ENCODE results near the gene BCL7B. TPM values are rescaled to one million over a fixed set of nuclear protein-coding genes. Genes with fewer than 3 reads are reported as not detected.
A peak's percentile ranks its signal among the peaks of the same experiment; 100 is the strongest.

BCL7B gene
- 100 to 1,000 TPM in 2 of 5 donors, 10 to 100 TPM in 3; 56.3 to 106 (median 63.8) TPM for total RNA-seq
- total RNA-seq (2013) = 23.8 TPM
- total RNA-seq = 37.8 to 104 (median 60.1) reads per million in 29 experiments

DNA sequence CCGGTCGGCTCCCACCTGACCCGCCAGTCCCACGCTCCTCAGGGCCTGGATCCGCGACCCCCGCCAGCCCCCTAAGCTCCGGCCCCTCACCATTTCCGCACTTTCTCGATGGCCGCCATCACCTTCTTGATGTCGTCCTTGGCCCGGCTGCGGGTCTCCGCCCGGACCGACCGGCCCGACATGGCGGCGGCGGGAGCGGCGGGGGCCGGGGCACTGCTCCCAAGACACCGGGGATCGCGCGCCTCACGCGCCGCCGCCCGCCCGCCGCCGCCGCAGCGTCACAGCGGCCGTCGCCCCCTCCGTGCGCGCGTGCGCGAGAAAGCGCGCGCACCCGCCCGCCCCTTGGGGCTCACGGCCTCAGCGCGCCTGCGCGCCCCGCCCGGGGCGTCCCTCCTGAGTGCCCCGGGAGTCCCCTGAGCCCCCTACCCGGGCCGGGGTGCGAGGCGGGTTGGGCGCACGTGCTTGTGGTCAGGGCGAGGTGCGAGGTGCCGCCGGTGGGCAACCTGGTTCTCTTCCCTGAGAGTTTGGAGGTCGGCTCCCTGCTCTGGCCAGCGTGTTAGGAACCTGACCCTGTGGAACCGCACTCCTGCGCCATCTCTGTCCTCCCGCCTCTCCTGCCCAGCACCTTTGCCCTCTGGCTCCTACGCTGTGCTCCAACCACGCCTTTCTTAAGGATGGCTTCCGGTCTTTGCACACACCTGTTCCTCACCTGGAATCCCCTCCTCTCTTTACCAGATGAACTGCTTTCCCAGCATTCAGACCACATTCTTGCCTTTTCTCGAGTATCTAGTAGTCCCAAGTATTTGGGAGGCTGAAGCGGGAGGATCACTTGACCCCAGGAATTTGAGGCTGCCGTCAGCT, at the start of gene BCL7B:
Gene BCL7B, minus strand, starts transcription at position 294 of the 861 bp plus-strand sequence. Its CDS starts 112 bp downstream, at position 182.
- H3K27ac Mint-ChIP-seq = peak within 1 kb of the TSS; percentile 95 to 97
- CTCF ChIA-PET = interaction anchor here in 1 of 2 donors (0.6 kb wide), 3 partner anchors 37 to 707 kb away, joined by 3 to 7 read pairs (median 3); no protein-coding TSS in a partner anchor

DNA sequence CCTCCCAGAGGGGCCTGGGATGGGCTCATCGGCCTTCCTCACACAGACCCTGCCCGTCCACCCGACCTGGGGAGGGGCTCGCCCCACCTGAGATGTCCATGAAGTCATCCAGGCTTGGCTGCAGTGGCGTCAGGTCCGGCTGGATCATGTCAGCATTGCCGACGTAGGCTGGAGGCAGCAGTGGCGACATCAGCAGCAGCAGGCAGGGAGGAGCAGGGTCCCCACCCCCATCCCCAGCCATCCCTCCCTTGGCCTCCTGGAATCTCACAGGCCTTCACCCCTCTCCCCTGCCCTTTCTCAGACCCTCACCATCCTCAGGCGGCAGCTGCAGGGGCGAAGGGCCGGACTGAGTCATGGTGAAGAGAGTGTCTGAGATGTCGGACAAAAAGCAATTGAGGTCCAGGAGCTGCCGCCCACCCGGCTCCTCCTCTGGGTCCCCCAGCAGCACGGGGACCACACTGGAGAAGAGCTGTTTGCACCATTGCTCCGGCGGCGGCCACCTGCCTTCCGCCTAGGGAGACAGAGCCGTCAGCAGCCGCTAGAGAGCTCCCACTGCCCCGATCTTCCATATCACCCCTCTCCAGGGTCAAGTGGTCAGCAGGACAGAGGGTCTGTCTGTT, 48.2 kb upstream of the BCL7B start:
- DNase-seq (no peak), ATAC-seq (replicated peaks in 1 of 4) (no peak)
- H3K27ac Mint-ChIP-seq = no peak overlapping the region
- H3K36me3 Mint-ChIP-seq = no peaks in the 10 kb centered on the region
- Histone ChIP-seq H3K27me3 (replicated peaks in 1 of 2; ENCODE audit: control insufficient read depth in 2 of 2, extremely low read depth in 1 of 2, insufficient read depth in 2 of 2, low read length in 1 of 2) (peaks cover 0 to 56% of the 10 kb centered on the region in 2 experiments), H3K4me3 (ENCODE audit: control insufficient read depth in 1 of 2, extremely low read depth in 1 of 2, low read length in 1 of 2) (no peak overlapping the region), H3K4me1 (ENCODE audit: control insufficient read depth in 1 of 2, extremely low read depth in 1 of 2, insufficient read depth in 2 of 2, low read length in 2 of 2) (peaks cover 0 to 7% of the 10 kb centered on the region in 2 experiments), H3K27ac (ENCODE audit: low read length) (no peak overlapping the region), H3K36me3 (ENCODE audit: control insufficient read depth in 2 of 2, extremely low read depth in 1 of 2, insufficient read depth in 1 of 2, low read length in 1 of 2) (no peaks in the 10 kb centered on the region), H3K9me3 (no peaks in the 10 kb centered on the region)
- ChIA-PET POLR2A (no interaction called here), CTCF (interaction anchor here (0.6 to 1.8 kb wide), 9 partner anchors 59 to 656 kb away, joined by 3 to 12 read pairs (median 5); partner anchors contain the start of gene ABHD11 (in 1 of the 2))
- peaks cover 9 to 28% of the 10 kb centered on the region in 2 donors for H3K27me3 Mint-ChIP-seq
- WGBS (ENCODE audit: insufficient coverage) = 75% methylated on average over 20 of the region's 23 CpGs
- H3K4me3 Mint-ChIP-seq = no peak overlapping the region
- H3K4me1 Mint-ChIP-seq = peaks cover 0 to 2% (median 0%) of the 10 kb centered on the region in 3 donors
- H3K9me3 Mint-ChIP-seq = no peaks in the 10 kb centered on the region

More for the DNA sequence above, at the start of gene BCL7B:
- peak; percentile 48 to 90 (median 71) for DNase-seq
- POLR2A ChIA-PET = interaction anchor here (0.6 to 1.5 kb wide), 5 partner anchors 21 to 38 kb away, joined by 3 to 7 read pairs (median 6); partner anchors contain the start of gene TBL2 (in 2 of the 2)
- H3K36me3 Mint-ChIP-seq = peaks cover 5% of the 10 kb centered on the region
- no peaks in the 10 kb centered on the region for H3K27me3 Mint-ChIP-seq
- H3K36me3 ChIP-seq (ENCODE audit: control insufficient read depth in 2 of 2, extremely low read depth in 1 of 2, insufficient read depth in 1 of 2, low read length in 1 of 2) = peaks cover 2 to 3% of the 10 kb centered on the region in 2 donors
- H3K4me1 Mint-ChIP-seq = peaks cover 31 to 33% (median 32%) of the 10 kb centered on the region in 3 donors
- peak within 1 kb of the TSS; percentile 90 to 94 for H3K4me3 ChIP-seq (ENCODE audit: control insufficient read depth in 1 of 2, extremely low read depth in 1 of 2, low read length in 1 of 2)
- peak within 1 kb of the TSS; percentile 95 for H3K27ac ChIP-seq (ENCODE audit: low read length)
- H3K4me1 ChIP-seq (ENCODE audit: control insufficient read depth in 1 of 2, extremely low read depth in 1 of 2, insufficient read depth in 2 of 2, low read length in 2 of 2) = peaks cover 12 to 29% of the 10 kb centered on the region in 2 experiments
- H3K27me3 ChIP-seq (replicated peaks in 1 of 2; ENCODE audit: control insufficient read depth in 2 of 2, extremely low read depth in 1 of 2, insufficient read depth in 2 of 2, low read length in 1 of 2) = no peaks in the 10 kb centered on the region
- 2% methylated on average over 76 of the region's 83 CpGs for WGBS (ENCODE audit: insufficient coverage)
- peak; percentile 70 to 76 (median 71) for ATAC-seq (replicated peaks in 1 of 4)
- H3K9me3 Mint-ChIP-seq = no peaks in the 10 kb centered on the region
- peak within 1 kb of the TSS; percentile 90 to 95 (median 95) for H3K4me3 Mint-ChIP-seq
- H3K9me3 ChIP-seq = no peaks in the 10 kb centered on the region

DNA sequence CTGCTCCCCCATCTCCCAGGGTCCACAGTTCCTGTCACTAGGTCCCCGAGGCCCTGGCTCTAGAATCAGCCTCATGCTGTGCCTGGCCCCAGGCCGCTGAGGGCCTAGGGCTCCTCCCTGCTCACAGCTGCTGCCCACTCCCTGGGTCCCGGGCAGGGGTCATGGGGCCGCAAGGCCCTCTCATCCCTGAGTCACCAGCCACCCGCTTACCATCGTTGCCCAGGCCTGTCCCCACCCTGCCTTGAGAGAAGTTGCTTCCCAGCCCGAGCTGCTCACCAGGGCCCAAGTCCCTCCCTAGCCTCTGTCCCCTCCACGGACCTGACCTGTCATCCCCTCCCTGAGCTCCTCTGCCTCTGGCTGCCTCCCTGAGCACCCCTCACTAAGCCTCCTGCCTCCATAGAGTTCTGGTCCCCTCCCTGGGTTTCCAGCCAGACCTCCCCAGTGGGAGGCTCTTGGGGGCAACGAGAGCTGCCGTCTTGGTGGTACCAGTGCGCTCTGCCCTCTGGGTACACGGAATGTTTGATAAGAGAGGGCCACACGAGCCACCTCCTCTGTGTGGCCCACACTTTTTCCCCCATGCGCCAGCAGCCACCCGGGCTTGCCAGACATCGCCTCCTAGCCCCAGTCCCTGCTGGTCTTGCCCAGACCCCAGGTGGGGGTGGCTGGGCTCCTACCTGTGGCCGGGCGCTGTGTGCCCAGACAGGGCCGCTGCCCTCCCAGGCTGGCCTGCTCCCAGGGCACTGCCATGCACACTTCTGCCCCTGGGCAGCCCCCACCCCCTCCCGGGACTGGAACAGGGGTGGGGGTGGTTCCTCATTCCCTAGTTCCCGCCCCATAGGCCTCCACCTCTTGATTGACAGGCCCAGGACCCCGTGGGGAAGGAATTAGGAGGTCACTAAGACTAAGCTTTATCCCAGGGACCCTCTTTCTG, 45.5 kb upstream of the BCL7B start:
- Mint-ChIP-seq H3K36me3 (no peaks in the 10 kb centered on the region), H3K9me3 (no peaks in the 10 kb centered on the region), H3K4me1 (peaks cover 0 to 2% (median 0%) of the 10 kb centered on the region in 3 donors), H3K27me3 (peaks cover 6 to 26% of the 10 kb centered on the region in 2 donors), H3K27ac (no peak overlapping the region), H3K4me3 (no peak overlapping the region)
- DNase-seq = no peak
- ChIA-PET POLR2A (no interaction called here), CTCF (no interaction called here)
- Histone ChIP-seq H3K27ac (ENCODE audit: low read length) (no peak overlapping the region), H3K36me3 (ENCODE audit: control insufficient read depth in 2 of 2, extremely low read depth in 1 of 2, insufficient read depth in 1 of 2, low read length in 1 of 2) (no peaks in the 10 kb centered on the region), H3K4me1 (ENCODE audit: control insufficient read depth in 1 of 2, extremely low read depth in 1 of 2, insufficient read depth in 2 of 2, low read length in 2 of 2) (peaks cover 0 to 7% of the 10 kb centered on the region in 2 experiments), H3K27me3 (replicated peaks in 1 of 2; ENCODE audit: control insufficient read depth in 2 of 2, extremely low read depth in 1 of 2, insufficient read depth in 2 of 2, low read length in 1 of 2) (peaks cover 0 to 55% of the 10 kb centered on the region in 2 experiments), H3K4me3 (ENCODE audit: control insufficient read depth in 1 of 2, extremely low read depth in 1 of 2, low read length in 1 of 2) (no peak overlapping the region), H3K9me3 (no peaks in the 10 kb centered on the region)
- no peak for ATAC-seq (replicated peaks in 1 of 4)
- 69% methylated on average over 16 of the region's 22 CpGs for WGBS (ENCODE audit: insufficient coverage)

DNA sequence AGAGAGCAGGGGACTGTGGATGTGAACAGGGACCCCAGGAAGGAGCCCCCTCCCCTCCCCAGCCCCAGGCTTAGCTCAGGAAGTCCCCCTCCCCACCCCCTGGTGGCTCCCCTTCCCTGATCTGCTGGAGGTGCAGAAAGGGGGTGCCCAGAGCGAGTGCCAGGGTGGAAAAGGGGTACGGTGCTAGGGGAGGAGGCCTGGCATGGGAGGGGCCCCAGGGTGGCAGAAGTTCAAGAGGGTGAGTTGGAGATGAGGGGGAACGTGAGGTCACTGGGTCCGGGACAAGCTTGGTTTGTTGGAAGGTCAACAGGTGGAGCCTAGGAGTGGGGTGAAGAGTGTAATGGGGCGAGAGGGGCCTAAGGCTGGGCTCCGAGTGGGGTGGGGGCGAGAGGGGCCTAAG, 42.4 kb upstream of the BCL7B start:
- POLR2A ChIA-PET = no interaction called here
- no peak for DNase-seq

DNA sequence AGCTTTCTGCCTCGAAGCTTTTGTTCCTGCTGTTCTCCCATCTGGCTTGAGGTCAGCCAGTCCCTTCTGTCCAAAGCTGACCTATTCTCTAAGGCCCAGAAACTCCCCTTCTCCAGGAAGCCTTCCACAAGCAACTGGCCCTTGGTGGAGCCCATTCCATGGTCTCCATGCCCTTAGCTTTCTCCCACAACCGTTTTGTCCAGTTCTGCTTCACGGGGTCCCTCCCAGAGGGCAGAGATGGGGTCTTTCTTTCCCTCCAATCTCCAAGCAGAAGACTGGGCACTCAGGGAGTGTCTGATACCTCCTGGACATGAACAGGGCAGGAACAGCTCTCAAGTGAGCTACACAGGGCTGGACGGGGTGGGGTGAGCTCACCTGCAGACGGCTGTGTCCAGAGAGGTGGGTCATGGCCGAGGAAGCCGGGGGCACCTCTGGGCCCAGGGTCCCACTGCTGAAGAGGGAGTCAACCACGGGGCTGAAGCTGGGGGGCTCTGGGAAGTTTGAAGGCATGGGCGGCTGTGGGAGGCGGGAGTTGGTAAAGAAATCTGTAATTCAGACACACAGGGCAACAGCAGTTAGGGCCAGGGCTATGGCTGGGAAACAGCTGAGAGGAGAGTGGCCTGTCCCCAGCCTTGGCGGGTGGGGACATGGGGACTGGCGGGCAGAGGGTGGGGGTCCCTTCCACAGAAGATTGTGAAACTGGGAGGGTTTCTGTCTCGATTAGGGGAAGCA, 41.8 kb upstream of the BCL7B start:
- H3K27ac ChIP-seq (ENCODE audit: low read length) = no peak overlapping the region
- 83% methylated on average over 10 of the region's 13 CpGs for WGBS (ENCODE audit: insufficient coverage)
- no peaks in the 10 kb centered on the region for H3K4me1 Mint-ChIP-seq
- no peak overlapping the region for H3K4me3 ChIP-seq (ENCODE audit: control insufficient read depth in 1 of 2, extremely low read depth in 1 of 2, low read length in 1 of 2)
- no peaks in the 10 kb centered on the region for H3K9me3 Mint-ChIP-seq
- H3K4me3 Mint-ChIP-seq = no peak overlapping the region
- H3K27ac Mint-ChIP-seq = no peak overlapping the region
- H3K36me3 Mint-ChIP-seq = no peaks in the 10 kb centered on the region
- H3K4me1 ChIP-seq (ENCODE audit: control insufficient read depth in 1 of 2, extremely low read depth in 1 of 2, insufficient read depth in 2 of 2, low read length in 2 of 2) = no peaks in the 10 kb centered on the region
- ChIA-PET POLR2A (interaction anchor here in 1 of 2 donors (0.5 kb wide), 1 partner anchor 243 kb away, joined by 3 read pairs; no protein-coding TSS in a partner anchor), CTCF (no interaction called here)
- H3K36me3 ChIP-seq (ENCODE audit: control insufficient read depth in 2 of 2, extremely low read depth in 1 of 2, insufficient read depth in 1 of 2, low read length in 1 of 2) = no peaks in the 10 kb centered on the region
- ATAC-seq (replicated peaks in 1 of 4) (no peak), DNase-seq (no peak)
- H3K9me3 ChIP-seq = no peaks in the 10 kb centered on the region
- H3K27me3 Mint-ChIP-seq = peaks cover 9 to 14% of the 10 kb centered on the region in 2 donors
- H3K27me3 ChIP-seq (replicated peaks in 1 of 2; ENCODE audit: control insufficient read depth in 2 of 2, extremely low read depth in 1 of 2, insufficient read depth in 2 of 2, low read length in 1 of 2) = peaks cover 0 to 53% of the 10 kb centered on the region in 2 experiments

More for the DNA sequence above, 42.4 kb upstream of the BCL7B start:
- CTCF ChIA-PET = no interaction called here
- WGBS (ENCODE audit: insufficient coverage) = 64% methylated on average over 6 of the region's 7 CpGs
- H3K27ac Mint-ChIP-seq = no peak overlapping the region
- no peak for ATAC-seq (replicated peaks in 1 of 4)
- H3K27me3 ChIP-seq (replicated peaks in 1 of 2; ENCODE audit: control insufficient read depth in 2 of 2, extremely low read depth in 1 of 2, insufficient read depth in 2 of 2, low read length in 1 of 2) = peaks cover 0 to 53% of the 10 kb centered on the region in 2 experiments
- H3K27me3 Mint-ChIP-seq = peaks cover 9 to 14% of the 10 kb centered on the region in 2 donors
- H3K4me3 Mint-ChIP-seq = no peak overlapping the region
- H3K4me1 ChIP-seq (ENCODE audit: control insufficient read depth in 1 of 2, extremely low read depth in 1 of 2, insufficient read depth in 2 of 2, low read length in 2 of 2) = no peaks in the 10 kb centered on the region
- no peaks in the 10 kb centered on the region for H3K9me3 Mint-ChIP-seq
- H3K4me3 ChIP-seq (ENCODE audit: control insufficient read depth in 1 of 2, extremely low read depth in 1 of 2, low read length in 1 of 2) = no peak overlapping the region
- H3K9me3 ChIP-seq = no peaks in the 10 kb centered on the region
- no peaks in the 10 kb centered on the region for H3K36me3 ChIP-seq (ENCODE audit: control insufficient read depth in 2 of 2, extremely low read depth in 1 of 2, insufficient read depth in 1 of 2, low read length in 1 of 2)
- no peak overlapping the region for H3K27ac ChIP-seq (ENCODE audit: low read length)
- no peaks in the 10 kb centered on the region for H3K36me3 Mint-ChIP-seq
- no peaks in the 10 kb centered on the region for H3K4me1 Mint-ChIP-seq

Measured in T-cell (primary cell).